DMS53 treated with DMSO at 0.1 percent for 48 hours (cell line): ENCODE measurements around the gene DYNLT1.
A peak's percentile ranks its signal among the peaks of the same experiment; 100 is the strongest.
"Not testable (repeated sequence)": the region's sequence is repeated elsewhere in the genome, so short reads cannot be mapped to it uniquely, and the experiment has no call there.

Experiments
- DNase-seq: peaks from one replicate; lab custom pipeline; 2025; ENCODE audit not compliant: unreplicated experiment; lab: John Stamatoyannopoulos, UW

Gene DYNLT1

DNA sequence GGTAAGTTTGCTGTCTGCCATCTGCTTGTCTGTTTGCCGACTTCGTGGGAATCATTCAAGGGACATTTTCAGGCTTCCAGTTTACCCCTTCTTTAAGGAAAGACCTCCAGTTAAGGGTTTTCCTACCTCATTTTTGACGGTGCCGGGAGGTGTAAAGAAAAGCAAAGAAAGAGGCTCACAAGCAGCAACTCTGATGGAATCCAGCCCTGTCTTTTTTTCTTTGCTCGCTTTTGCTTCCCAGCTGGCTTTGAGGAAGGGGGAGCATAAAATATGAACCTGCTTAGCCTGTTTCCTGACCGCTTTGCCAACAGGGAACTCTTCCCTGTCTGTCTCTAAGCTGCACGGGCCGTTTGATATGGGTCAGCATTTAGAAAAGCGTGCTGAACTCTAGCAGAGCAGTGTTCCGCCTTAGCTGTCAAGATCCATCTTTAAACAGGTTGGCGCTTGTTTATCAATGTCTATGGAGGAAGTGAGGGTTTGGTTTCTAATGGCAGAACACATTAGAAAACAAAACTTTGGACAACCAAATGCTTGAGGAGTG lies 19.2 kb upstream of the DYNLT1 start:
- DNase-seq = peak; percentile 74

DNA sequence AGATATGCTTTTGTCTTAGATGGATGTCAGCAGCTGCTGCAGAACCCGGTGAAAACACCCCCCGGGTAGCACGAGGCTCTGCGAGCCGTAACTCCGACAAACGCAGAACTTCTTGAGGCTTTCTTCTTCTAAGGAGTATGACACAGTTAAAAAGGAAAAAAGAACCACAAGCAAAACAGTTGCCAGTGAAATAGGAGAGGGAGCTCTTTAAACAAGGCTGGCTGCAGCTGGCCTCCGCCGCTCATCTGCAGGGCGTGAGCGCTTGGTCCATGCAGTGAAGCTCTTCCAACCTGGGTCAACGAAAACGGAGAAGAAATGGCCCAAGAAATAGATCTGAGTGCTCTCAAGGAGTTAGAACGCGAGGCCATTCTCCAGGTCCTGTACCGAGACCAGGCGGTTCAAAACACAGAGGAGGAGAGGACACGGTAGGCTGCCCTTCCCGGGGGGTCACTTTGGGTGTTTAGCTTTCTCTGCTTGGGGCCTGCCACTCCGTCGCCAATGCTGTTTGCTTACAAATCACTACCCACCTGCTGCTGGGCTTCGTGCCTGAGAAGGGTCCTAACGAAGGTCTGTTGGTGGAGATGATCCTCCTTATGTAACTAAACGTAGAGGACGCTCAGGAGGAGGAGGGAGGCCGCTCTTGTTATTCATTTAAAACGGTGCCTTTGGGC lies 18.5 kb upstream of the DYNLT1 start:
- peak; percentile 58 for DNase-seq

DNA sequence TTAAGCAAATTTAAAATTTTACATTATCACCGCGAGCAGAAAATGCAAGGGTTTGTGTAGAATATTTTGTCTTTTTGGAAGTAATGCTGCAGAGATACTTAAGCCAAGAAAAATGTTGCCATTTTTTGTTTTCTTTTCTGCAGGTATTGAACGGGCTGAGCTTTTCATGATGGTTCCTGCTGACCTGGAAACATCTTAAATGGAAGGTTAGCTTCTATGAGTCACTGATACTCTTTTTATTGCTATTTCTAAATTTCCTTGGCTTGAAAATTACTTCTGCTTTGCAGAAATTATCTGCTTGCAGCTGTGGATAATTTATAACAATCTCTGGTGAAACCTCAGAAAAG lies 18.0 kb upstream of the DYNLT1 start:
- DNase-seq = no peak

DNA sequence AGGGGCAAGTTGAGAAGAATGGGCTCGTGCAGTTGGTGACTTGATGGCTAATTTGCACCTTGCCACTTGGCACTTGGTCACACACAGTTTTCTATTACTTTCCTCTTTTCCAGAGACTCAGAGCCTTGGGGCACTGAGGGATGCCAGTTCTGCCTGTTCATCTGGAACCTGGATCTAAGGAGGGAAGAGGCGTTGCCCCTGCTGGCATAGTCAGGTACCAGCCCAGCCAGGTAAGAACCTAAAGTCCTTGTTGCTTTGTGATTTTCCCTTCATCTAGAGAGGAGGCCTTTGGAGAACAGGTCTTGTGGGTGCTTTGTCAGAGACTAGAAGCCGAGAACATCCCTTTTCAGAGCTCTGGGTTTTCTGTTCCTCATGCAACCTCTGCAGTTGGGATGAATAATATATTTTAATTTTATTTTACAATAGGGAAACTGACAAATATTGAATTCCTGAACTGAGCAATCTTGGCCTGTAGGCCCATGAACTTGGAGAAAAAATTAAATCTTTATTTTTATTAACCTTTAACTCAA lies 16.7 kb upstream of the DYNLT1 start:
- DNase-seq = peak; percentile 22

DNA sequence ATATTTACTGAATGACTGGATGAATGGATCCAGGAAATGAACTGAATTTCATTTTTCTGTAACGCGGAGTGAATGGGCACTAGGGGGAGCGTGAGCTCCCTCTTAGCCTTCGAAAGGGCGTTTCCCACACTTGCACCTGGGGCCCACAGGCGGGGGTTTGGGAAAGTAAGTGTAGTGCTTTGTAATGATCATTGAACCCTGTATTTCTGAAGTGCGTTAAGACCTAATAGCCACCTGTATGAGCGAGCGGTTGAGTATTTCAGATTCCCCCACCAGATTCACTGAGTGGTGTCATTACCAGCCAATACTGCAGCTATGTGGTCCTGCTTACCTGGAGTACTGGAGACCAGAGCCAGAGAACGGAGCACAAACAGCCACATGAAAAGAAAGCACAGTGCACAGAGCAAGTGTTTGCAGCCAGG lies 15.8 kb upstream of the DYNLT1 start:
- DNase-seq = peak; percentile 89

DNA sequence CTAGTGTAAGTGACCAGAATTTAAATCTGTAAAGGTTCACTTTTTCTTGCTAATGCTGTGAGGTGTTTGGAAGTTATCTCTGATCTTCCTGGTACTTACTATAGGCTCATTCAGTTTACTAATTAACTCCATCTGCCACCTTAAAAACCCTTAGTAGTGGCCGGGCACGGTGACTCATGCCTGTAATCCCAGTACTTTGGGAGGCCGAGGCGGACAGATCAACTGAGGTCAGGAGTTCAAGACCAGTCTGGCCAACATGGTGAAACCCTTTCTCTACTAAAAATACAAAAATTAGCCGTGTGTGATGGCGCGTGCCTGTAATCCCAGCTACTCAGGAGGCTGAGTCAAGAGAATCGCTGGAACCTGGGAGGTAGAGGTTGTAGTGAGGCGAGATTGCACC lies 12.4 kb upstream of the DYNLT1 start:
- peak; percentile 33 for DNase-seq

DNA sequence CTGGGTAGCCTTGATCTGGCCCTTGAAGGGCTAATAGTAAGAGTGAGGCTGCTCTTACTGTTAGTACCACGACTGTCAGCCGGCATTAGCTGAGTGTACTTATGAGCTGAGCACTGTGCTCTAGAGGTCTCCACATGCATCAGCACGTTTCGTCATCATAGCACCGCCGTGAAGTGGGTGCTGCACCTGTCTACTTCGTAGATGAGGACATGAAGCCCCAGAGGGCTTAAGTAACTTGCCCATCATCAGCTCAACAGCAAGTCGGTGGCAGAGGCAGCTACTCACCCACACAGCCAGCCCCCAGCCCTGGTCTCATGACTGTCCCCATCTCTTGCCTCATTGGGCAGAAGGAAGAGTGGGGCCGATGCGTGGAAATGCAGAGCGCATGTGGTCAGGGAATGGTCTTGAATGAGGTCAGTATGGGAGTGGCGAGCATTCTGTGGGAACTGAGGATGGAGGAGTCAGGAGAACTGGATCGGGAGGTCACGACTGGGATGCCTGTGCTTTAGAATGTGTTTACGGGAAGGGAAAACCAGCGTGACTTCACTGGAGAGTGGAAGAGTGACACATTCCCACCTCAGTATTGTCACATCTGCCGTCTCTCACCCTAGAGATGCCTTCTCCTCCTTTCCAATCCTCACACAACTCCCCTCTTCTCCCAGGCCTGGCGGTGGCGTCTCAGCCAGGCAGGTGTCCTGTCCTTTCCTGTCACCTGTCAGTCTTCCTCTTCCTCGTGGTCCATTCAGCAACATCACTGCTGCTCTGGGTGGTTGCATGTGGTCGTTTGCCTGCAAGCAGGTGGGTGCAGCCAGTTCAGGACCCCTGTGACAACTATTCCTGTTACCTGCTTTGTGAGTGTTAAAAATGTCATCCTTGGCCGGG lies 11.3 kb upstream of the DYNLT1 start:
- DNase-seq = peak; percentile 79

DNA sequence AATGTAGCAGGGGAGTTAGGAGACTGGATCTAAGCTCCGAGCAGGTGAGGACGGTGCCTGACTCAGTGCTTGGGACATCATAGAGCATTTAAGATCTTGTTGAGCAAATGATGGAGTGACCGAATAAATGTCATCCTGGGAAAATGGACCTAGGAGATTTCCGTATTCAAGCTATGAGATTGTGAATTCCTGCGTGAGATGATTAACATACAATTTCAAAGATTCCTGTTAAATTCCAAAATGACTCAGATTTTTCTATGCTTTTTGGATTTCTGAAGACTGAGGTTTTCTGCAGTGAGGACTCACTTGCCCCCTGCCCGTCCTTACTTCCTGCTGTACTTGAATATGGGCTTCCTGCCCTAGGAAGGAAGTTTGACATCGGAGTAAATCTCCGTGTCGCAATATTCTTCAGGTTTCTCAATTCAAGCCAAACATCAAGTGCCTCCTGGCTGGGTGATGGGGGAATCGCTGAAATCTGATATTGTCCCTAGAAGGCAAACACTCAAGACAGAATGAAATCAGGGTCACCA lies 10.5 kb upstream of the DYNLT1 start:
- DNase-seq = peak; percentile 58

DNA sequence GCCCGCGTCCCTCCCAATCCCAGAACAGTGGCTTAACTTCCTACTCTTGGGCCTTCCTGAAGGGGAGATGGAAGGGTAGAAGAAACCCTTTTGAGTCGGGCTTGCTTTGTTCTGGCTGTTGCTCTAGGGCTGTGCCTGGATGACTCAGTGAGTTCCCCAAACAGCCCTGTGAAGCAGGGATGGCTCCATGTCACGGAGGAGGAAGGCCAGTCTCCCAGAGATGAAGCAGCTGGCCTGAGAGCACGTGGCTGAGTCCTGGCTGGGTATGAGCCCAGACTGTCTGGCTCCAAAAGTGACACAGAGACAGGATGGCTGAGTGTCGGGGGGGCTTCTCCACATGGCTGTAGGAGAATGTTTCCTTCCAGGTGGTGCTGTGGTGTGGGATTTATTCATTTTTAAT lies 10.0 kb upstream of the DYNLT1 start:
- peak; percentile 42 for DNase-seq

DNA sequence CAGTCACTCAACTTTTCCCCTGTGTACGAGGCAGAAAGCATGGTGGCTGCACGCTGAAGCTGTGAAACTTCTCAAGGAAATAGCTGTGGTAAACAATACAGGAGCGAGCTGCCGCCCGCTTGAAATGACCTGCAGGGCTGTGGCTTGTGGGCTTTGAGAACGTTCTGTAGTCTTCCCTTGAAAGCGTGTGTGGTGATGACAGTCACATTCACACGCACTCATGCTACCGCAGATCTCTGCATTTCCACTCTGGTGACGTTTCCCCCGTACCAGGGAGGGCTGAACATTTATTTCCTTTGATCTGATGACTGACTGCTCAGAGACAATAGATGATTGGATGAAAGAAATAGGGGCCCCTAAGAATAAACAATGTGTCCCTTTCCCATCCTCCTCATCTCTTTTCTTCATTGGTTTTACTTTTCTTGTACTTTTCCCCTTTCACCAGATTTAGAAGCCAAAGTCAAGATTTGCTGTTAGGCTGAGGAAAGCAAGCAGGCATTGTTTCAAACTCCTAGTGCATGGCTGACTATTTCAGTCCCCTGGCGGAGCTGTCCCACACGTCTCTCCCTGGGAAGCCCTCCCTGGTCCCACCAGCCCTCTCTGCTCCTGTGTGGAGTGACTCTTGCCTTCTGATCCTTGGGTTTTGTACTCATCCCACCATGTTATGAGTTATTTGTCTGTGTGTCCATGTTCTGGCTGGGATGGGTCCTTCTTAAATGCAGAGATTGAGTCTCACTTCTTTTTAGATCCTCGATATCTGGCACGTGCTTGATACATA lies 9.2 kb upstream of the DYNLT1 start:
- no peak for DNase-seq

DNA sequence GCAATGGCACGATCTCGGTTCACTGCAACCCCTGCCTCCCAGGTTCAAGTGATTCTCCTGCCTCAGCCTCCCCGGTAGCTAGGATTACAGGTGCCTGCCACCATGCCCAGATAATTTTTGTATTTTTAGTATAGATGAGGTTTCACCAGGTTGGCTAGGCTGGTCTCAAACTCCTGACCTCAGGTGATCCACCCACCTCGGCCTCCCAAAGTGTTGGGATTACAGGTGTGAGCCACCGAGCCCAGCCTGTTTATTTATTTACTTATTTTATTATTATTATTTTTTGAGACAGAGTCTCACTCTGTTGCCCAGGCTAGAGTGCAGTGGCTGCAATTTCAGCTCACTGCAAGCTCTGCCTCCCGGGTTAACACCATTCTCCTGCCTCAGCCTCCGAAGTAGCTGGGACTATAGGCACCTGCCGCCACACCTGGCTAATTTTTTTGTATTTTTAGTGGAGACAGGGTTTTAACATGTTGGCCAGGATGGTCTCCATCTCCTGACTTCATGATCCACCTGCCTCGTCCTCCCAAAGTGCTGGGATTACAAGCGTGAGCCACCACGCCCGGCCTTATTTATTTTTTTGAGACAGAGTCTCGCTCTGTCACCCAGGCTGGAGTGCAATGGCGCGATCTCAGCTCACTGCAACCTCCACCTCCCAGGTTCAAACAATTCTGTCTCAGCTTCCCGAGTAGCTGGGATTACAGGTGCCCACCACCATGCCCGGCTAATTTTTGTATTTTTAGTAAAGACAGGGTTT lies 7.6 kb upstream of the DYNLT1 start:
- not testable (repeated sequence) for DNase-seq

DNA sequence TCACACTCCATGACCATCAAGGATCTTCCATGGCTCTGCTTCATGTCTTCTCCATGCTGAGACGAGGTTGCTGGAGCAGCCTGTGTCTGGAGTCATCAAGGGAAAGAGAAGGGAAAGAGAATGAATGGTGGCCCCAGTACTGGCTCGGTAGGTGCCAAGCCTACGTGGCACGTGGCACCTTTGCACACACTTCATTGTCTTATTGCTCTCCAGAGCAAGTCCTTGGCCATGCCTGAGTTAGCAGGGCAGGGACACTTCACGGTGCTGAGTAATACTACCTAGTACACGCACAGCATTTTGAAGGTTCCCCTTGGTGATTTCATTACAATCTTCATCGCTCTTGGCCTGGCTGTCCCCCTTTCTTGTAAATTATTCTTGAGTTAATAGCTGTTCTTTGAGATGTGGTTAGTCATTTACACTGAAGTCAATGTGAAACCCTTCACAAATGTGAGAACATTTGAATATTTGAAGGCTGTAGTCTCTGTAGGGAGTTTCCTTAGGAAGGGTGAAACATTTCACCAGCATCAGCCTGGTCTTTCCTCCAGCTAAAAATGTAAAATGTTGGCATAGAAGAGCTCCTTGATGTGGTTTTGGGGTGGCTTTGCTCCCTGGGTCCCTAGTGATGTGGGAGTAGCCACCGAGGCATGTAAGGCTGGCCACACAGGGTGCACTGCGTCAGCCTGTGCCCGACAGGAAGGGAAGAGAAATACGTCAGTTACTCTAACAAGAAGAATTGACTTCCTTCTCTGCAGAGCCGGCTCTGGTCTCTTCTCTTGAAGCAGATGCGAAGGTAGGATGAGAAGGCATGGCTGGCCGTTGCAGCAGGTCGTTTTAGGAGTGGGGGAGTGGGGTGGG lies 5.0 kb upstream of the DYNLT1 start, which contains the start of gene SYTL3:
Gene SYTL3, plus strand, starts transcription at position 766 of the 855 bp plus-strand sequence. CDS start 13,215 bp downstream, outside the sequence.
- DNase-seq = peak; percentile 61

DNA sequence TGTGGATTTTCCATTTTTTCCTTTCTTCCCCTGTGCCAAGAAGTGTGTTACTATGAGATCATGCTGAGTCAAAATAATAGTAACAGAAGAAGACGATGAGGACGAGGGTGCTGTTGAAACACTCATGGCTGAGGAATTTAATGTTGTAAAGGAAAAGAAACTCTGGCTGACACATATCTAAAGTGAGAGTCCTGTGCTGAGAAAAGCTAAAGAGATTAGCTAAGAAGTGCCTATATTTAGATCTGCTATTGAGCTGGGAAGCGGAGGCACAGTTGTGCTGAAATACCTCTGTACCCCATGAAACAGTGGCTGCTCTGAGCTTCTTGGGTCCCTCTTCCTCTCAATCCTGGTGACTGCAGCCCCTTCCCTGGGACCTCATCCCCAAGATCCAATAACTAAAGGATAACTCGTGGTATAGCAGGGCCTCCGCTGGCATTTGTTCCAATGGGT lies 4.2 kb upstream of the DYNLT1 start:
- DNase-seq = no peak

DNA sequence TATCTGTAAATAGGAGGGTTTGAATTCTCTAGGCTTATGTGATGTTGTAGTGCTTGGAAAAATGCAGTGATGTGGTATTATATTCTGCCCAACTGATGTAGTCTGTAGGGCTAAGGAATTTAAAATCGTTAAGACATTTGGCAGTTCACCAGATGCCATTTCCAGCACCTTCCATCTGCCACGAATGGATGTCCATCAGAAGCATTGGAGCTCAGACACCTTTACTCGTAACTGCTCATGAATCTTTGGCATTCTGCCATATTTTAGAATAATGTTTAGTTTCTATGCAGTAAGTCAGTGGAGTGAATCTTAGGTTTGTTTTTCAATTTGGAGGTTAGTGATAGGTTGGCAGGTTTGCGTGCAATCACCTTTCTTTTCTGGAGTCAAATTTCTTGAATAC lies 3.0 kb upstream of the DYNLT1 start:
- no peak for DNase-seq

DNA sequence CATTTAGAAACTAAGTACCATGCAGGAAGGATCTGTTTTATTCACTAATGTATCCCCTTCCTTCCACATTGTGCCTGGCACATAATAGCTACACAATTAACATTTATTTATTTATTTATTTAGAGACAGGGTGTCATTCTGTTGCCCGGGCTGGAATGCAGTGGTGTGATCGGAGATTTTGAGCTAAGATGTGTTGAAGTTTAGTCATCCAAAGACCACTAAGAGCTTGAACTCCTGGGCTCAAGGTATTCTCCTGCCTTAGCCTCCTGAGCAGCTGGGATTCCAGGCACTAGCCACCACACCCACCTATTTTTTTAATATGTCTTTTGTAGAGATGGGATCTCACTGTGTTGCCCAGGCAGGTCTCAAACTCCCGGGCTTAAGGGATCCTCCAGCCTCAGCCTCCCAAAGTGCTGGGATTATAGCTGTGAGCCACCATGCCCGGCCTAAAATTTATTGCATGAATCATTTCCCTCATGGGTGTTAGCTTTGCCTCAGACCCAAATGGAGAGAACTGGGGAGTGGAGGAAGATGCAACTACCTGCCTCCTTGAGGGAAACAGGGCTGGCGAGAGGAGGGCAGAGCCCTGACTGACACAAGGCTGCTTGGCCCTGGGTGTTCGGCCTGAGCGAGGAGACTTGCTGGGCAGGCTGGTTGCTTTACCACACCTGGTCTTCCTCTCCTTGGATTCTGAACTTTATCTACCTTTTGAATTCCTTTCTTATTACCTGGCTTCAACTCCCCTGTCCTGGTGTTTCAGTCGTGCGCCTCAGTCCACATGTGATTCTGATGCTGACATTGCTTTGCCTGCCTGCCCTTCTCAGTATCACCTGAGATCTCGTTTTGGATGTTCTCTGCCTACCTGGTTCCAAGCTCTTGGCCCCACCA lies 1.7 kb upstream of the DYNLT1 start:
- DNase-seq = no peak

DNA sequence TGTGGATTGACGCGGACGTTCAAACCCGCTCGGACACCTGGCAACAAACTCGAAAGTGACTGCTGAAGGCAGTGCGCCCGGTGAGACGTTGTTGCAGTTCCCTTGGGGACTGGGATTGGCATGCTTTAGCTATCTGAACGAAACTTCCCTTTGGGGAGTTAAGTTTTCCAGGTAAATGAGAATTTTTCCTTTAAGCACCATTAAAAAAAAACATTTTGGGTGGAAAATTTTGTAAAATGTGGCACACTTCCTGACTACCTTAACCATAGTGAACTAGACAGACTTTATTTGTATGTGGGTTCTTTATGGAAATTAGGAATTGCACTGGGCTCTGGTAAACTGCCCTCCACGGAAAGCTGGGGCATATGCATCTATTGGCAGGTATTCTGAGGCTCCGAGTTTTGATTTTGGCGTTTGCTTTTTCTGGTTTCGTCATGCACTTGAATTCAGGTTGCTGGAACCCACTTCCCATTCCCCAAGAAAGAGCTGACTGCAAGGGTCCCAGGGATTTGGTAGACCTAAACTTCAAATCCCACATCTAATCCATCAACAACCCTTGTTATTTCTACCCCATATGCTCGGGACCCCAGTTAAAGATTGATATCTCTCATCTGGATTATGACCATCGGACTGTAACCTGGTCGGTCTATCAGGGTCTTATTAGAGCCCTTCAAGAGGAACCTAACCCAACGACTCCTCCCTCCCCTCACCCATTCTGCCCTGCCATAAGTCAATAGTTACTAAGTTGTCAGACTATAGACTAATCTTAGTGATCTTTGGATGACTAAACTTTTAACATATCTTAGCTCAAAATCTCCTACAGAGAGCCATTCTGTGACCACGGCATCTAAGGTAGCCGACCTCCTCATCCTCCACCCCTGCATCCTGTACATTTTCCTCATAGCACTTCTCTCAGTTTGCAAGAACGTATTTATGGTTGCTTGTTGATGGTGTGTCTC lies 800 bp upstream of the DYNLT1 start:
- no peak for DNase-seq

DNA sequence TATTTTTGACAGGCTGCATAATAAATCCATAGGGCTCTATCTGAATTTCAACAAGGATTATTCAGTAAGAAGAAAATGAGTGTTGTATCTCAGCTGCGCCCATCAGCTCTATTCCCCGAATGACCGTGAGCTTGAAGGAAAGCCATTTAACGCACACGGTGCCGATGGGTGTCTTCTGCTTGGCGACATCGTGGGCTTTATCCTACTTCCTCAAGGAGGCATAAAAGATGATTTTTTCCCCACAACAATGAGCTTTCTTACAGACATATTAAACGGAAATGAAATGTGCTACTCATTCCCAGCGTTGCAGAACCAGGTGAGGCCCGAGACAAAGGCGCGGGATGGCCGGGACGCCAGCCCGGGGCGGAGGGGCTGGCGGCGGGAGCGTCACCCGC lies 710 bp downstream of the DYNLT1 start:
- no peak for DNase-seq
